ENCODE data around the gene KIF6. TPM values are rescaled to one million over a fixed set of nuclear protein-coding genes. Genes with fewer than 3 reads are reported as not detected.

KIF6 gene
- total RNA-seq, 1 experiment from 2014 or later = not detected

DNA sequence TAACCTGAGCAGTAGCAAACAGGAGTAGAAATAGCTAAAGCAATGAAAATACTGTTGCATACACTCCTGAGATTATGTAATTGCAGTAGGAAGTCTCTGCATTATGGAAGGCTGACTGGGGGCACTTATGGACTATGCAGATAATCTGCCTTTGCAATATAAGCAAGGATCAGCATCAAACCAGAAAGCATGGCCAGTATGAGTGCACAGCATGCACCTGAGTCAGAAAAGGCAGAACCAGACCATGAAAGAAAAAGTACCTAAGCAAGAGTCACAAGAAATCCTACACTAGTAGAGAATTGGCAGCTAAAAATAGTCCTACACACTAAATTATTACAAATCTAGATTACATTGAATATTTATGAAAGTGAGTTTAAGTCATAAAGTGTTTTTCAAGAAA, 164.3 kb downstream of the KIF6 start:
- CTCF ChIA-PET = no interaction called here
- Histone ChIP-seq H3K4me3 (replicated peaks in 1 of 2; ENCODE audit: low read depth in 1 of 2, low read length in 2 of 2) (no peak overlapping the region), H3K4me1 (ENCODE audit: control insufficient read depth in 1 of 2, insufficient read depth in 2 of 2, low read length in 2 of 2) (no peaks in the 10 kb centered on the region)

DNA sequence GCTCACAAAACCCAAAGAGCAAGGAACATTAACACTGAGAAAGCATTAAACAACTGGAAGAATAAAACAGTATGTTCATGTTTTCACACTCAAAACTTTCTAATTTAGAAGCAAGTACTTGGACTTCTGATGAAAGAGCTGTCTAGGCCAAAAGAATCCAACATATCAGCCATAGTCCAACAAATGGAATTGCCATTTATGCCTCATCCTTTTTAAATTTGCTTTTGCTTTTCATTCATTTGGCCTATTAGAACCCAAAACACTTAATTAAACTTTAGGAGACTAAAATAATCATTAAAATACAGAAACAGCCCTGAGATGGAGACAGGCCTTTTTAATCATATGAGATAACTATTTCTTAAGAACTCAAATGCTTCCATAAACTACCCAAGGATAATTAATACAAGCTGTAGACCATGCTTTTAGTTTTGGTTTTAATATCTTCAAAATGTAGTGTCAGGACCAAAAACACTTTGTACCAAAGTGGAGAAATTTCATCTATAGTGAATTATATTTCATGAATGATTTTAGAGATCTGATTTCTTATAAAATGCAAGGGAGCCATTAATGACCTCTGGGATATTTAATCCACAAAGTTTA, 166.5 kb downstream of the KIF6 start:
- no peaks in the 10 kb centered on the region for H3K9me3 ChIP-seq (ENCODE audit: control insufficient read depth in 1 of 2, insufficient read depth in 1 of 2, low read depth in 1 of 2, low read length in 2 of 2)
- no TSS peak for BruUV-seq (replicated peaks)
- DNase-seq (ENCODE audit: low read depth, low spot score) (no peak), ATAC-seq (no peak)
- ChIA-PET POLR2A (no interaction called here), RAD21 (ENCODE audit: low non-redundant PET in 1 of 2, low total read pairs in 2 of 2, uncharacterized antibody in 2 of 2, unreplicated experiment in 2 of 2) (no interaction called here), CTCF (no interaction called here)
- no peak overlapping the region for H3K4me3 ChIP-seq (replicated peaks in 1 of 2; ENCODE audit: low read depth in 1 of 2, low read length in 2 of 2)
- H3K4me1 ChIP-seq (ENCODE audit: control insufficient read depth in 1 of 2, insufficient read depth in 2 of 2, low read length in 2 of 2) = no peaks in the 10 kb centered on the region
- intact Hi-C loops (cut with micrococcal nuclease) = no loop called here
- no peaks in the 10 kb centered on the region for H3K9me2 ChIP-seq (ENCODE audit: insufficient read depth)
- H4K20me1 ChIP-seq (ENCODE audit: insufficient read depth) = no peaks in the 10 kb centered on the region
- H3K36me3 ChIP-seq (ENCODE audit: control insufficient read depth in 1 of 2, insufficient read depth in 2 of 2, low read length in 2 of 2) = no peaks in the 10 kb centered on the region
- no peak overlapping the region for H3K27ac ChIP-seq (ENCODE audit: low read depth, low read length)
- H3K9ac ChIP-seq (ENCODE audit: low read length) = no peak overlapping the region
- peaks cover 22% of the 10 kb centered on the region for H3K27me3 ChIP-seq (ENCODE audit: insufficient read depth, low read length)
- H3K4me2 ChIP-seq (ENCODE audit: low read length) = no peak overlapping the region
- H2AFZ ChIP-seq (ENCODE audit: low read depth, low read length, poor library complexity, severe bottlenecking) = no peak overlapping the region
- TF ChIP-seq, protein P1, sequence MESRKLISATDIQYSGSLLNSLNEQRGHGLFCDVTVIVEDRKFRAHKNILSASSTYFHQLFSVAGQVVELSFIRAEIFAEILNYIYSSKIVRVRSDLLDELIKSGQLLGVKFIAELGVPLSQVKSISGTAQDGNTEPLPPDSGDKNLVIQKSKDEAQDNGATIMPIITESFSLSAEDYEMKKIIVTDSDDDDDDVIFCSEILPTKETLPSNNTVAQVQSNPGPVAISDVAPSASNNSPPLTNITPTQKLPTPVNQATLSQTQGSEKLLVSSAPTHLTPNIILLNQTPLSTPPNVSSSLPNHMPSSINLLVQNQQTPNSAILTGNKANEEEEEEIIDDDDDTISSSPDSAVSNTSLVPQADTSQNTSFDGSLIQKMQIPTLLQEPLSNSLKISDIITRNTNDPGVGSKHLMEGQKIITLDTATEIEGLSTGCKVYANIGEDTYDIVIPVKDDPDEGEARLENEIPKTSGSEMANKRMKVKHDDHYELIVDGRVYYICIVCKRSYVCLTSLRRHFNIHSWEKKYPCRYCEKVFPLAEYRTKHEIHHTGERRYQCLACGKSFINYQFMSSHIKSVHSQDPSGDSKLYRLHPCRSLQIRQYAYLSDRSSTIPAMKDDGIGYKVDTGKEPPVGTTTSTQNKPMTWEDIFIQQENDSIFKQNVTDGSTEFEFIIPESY (IDR thresholded peaks at IDR 0.05; ENCODE audit: extremely low read depth, insufficient replicate concordance, low read length) = no peak
- TF ChIP-seq YY1 (IDR thresholded peaks at IDR 0.05; ENCODE audit: extremely low read depth, insufficient replicate concordance, low read depth, low read length) = no peak
- TF ChIP-seq ZNF274 (IDR thresholded peaks at IDR 0.05; ENCODE audit: low read depth, low read length) = no peak
- TF ChIP-seq, protein P2, sequence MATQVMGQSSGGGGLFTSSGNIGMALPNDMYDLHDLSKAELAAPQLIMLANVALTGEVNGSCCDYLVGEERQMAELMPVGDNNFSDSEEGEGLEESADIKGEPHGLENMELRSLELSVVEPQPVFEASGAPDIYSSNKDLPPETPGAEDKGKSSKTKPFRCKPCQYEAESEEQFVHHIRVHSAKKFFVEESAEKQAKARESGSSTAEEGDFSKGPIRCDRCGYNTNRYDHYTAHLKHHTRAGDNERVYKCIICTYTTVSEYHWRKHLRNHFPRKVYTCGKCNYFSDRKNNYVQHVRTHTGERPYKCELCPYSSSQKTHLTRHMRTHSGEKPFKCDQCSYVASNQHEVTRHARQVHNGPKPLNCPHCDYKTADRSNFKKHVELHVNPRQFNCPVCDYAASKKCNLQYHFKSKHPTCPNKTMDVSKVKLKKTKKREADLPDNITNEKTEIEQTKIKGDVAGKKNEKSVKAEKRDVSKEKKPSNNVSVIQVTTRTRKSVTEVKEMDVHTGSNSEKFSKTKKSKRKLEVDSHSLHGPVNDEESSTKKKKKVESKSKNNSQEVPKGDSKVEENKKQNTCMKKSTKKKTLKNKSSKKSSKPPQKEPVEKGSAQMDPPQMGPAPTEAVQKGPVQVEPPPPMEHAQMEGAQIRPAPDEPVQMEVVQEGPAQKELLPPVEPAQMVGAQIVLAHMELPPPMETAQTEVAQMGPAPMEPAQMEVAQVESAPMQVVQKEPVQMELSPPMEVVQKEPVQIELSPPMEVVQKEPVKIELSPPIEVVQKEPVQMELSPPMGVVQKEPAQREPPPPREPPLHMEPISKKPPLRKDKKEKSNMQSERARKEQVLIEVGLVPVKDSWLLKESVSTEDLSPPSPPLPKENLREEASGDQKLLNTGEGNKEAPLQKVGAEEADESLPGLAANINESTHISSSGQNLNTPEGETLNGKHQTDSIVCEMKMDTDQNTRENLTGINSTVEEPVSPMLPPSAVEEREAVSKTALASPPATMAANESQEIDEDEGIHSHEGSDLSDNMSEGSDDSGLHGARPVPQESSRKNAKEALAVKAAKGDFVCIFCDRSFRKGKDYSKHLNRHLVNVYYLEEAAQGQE (IDR thresholded peaks at IDR 0.05; ENCODE audit: low read depth) = no peak
- TF ChIP-seq SIN3A (IDR thresholded peaks at IDR 0.05; ENCODE audit: low read depth) = no peak
- no peak for TF ChIP-seq EGR1 (IDR thresholded peaks at IDR 0.05; ENCODE audit: low read depth)
- TF ChIP-seq POLR2A (IDR thresholded peaks at IDR 0.05; ENCODE audit: borderline replicate concordance, extremely low read depth, insufficient read depth, insufficient read length) = no peak
- TF ChIP-seq ELF1 (IDR thresholded peaks at IDR 0.05; ENCODE audit: borderline replicate concordance, low read depth) = no peak
- no peak for TF ChIP-seq CBX3 (IDR thresholded peaks at IDR 0.05; ENCODE audit: low read depth)
- no peak for TF ChIP-seq EZH2phosphoT487 (IDR thresholded peaks at IDR 0.05; ENCODE audit: borderline replicate concordance)
- H3K79me2 ChIP-seq (ENCODE audit: insufficient read depth, low read length) = no peaks in the 10 kb centered on the region

More for the DNA sequence above, 164.3 kb downstream of the KIF6 start:
- H4K20me1 ChIP-seq (ENCODE audit: insufficient read depth) = no peaks in the 10 kb centered on the region
- no TSS peak for BruUV-seq (replicated peaks)
- intact Hi-C loops (cut with micrococcal nuclease) = no loop called here
- no peaks in the 10 kb centered on the region for H3K79me2 ChIP-seq (ENCODE audit: insufficient read depth, low read length)
- TF ChIP-seq EZH2 (IDR thresholded peaks at IDR 0.05) = no peak
- no peak for TF ChIP-seq SRF (IDR thresholded peaks at IDR 0.05; ENCODE audit: low read depth)
- TF ChIP-seq POLR2AphosphoS5 (IDR thresholded peaks at IDR 0.05; ENCODE audit: low read depth, low read length) = no peak
- no peak for TF ChIP-seq POLR2A (IDR thresholded peaks at IDR 0.05; ENCODE audit: borderline replicate concordance, extremely low read depth, insufficient read depth, insufficient read length)
- no peak overlapping the region for H3K4me2 ChIP-seq (ENCODE audit: low read length)
- no peaks in the 10 kb centered on the region for H3K9me3 ChIP-seq (ENCODE audit: control insufficient read depth in 1 of 2, insufficient read depth in 1 of 2, low read depth in 1 of 2, low read length in 2 of 2)
- peaks cover 35% of the 10 kb centered on the region for H3K27me3 ChIP-seq (ENCODE audit: insufficient read depth, low read length)
- H3K36me3 ChIP-seq (ENCODE audit: control insufficient read depth in 1 of 2, insufficient read depth in 2 of 2, low read length in 2 of 2) = no peaks in the 10 kb centered on the region
- H3K9ac ChIP-seq (ENCODE audit: low read length) = no peak overlapping the region
- no peaks in the 10 kb centered on the region for H3K9me2 ChIP-seq (ENCODE audit: insufficient read depth)
- ATAC-seq = no peak
- DNase-seq (ENCODE audit: low read depth, low spot score) = no peak
- RAD21 ChIA-PET (ENCODE audit: low non-redundant PET in 1 of 2, low total read pairs in 2 of 2, uncharacterized antibody in 2 of 2, unreplicated experiment in 2 of 2) = no interaction called here
- H3K27ac ChIP-seq (ENCODE audit: low read depth, low read length) = no peak overlapping the region
- POLR2A ChIA-PET = no interaction called here
- no peak overlapping the region for H2AFZ ChIP-seq (ENCODE audit: low read depth, low read length, poor library complexity, severe bottlenecking)
